ENCODE data around the gene XRCC2.

XRCC2 gene

GRCh38 chr7:152615031-152615741 lies 60.8 kb downstream of the XRCC2 start:
- no peak for DNase-seq (ENCODE audit: low read depth)

- DNase-seq (ENCODE audit: low read depth): no peak
Observed at GRCh38 chr7:152608656-152609055, 67.3 kb downstream of the XRCC2 start.

- DNase-seq (ENCODE audit: low read depth): no peak
Observed at GRCh38 chr7:152608208-152608607, 67.7 kb downstream of the XRCC2 start.

DNA sequence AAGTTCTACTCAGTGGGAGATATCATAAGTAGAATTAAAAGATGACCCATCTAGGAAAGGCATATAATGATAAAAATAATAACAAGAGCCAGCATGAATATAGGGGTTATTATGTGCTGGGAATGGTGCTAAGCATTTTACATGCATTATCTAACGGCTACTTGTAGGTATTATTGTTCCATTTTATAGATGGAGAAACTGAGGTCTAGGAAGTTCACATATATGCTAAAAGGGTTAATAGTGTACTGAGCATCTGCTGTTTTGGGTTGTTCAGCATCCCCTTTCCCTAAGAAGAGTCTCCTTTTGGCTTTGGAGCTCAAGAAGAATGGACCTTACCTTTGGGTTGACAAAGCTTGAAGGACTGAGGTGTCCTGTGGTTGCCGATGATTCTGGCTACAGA lies 68.9 kb downstream of the XRCC2 start:
- no peak for DNase-seq (ENCODE audit: low read depth)

GRCh38 chr7:152602962-152603361 lies 73.0 kb downstream of the XRCC2 start:
- no peak for DNase-seq (ENCODE audit: low read depth)

DNA sequence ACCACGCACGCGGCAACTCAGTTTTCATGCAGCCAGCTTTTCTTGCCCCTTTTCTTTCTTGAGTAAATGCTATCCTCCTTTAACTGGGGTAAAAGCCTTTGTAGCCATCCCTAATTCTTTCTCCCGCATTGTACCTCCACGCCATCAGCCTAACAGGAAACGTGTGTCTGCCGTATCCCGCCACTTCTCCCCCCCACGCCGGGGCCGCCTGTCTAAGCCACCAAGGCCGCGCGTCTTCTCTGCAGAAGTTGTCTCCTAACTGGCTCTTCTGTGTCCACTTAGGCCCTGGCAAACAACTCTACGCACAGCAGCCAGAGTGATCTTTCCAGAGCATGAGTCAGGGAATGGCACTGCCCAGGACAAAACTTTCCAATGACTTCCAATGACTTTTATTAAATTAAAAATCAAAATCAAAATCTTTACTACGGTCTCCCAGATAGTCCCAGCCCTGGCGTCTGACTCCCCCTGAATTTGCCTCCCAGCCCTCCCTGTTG lies 74.6 kb downstream of the XRCC2 start:
- peak; percentile 27 for DNase-seq (ENCODE audit: low read depth)

DNA sequence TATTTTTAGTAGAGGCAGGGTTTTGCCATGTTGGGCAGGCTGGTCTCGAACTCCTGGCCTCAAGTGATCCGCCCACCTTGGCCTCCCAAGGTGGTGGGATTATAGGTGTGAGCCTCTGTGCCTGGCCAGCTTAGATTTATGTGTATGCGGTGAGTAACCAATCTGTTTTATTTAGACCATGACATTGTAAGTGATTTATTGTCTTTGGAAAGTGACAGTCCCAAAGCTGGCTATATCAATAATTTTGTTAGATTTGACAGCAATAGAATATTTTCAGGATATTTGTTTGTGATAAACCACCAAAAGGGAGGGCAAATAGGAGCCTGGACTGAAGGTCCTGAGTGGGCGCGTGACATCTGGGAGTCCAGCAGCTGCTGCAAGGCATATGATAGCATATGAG lies 75.7 kb downstream of the XRCC2 start:
- no peak for DNase-seq (ENCODE audit: low read depth)

- DNase-seq (ENCODE audit: low read depth): no peak
Observed at GRCh38 chr7:152597507-152597906, 78.4 kb downstream of the XRCC2 start.

- DNase-seq (ENCODE audit: low read depth): no peak
Observed at GRCh38 chr7:152596824-152597223, 79.1 kb downstream of the XRCC2 start.

Data from fibroblast of gingiva (primary cell).